ENCODE measurements around the gene ARHGDIG. TPM values are rescaled to one million over a fixed set of nuclear protein-coding genes. Genes with fewer than 3 reads are reported as not detected.

Gene ARHGDIG
- polyA plus RNA-seq, 1 donor: 4.5 TPM

DNA sequence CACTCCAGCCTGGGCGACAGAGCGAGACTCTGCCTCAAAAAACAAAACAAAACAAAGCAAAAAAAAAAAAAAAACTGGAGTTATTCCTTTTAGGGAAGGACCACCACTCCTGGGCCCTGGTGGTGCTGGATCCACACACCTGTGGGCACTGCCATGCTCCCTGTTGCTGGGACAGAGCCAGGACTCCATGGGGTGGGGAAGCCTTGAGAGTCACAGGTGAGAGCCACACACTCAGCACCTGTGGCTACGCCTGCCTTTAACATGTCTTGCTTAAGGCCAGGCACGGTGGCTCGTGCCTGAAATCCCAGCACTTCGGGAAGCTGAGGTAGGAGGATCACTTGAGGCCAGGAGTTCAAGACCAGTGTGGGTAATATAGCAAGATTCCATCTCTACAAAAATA is 20.8 kb downstream of the ARHGDIG start:
- no peak for DNase-seq
- no peaks in the 10 kb centered on the region for H3K9me3 ChIP-seq (ENCODE audit: control insufficient read depth, low read depth, low read length)
- no CpG with 5 or more reads among the region's 6 CpGs for WGBS (ENCODE audit: insufficient coverage, low lambda C conversion rate)
- H3K36me3 ChIP-seq (ENCODE audit: control insufficient read depth, insufficient read depth, low read length): peaks cover 52% of the 10 kb centered on the region
- no peaks in the 10 kb centered on the region for H3K4me1 ChIP-seq (ENCODE audit: control insufficient read depth, insufficient read depth, low read length)
- H3K27me3 ChIP-seq (ENCODE audit: control insufficient read depth, insufficient read depth, low read length): no peaks in the 10 kb centered on the region
- no peak overlapping the region for H3K4me3 ChIP-seq (ENCODE audit: low read length)
- H3K27ac ChIP-seq (ENCODE audit: low read length): no peak overlapping the region

- Histone ChIP-seq H3K4me3 (ENCODE audit: low read length) (no peak overlapping the region), H3K27me3 (ENCODE audit: control insufficient read depth, insufficient read depth, low read length) (no peaks in the 10 kb centered on the region), H3K27ac (ENCODE audit: low read length) (no peak overlapping the region), H3K36me3 (ENCODE audit: control insufficient read depth, insufficient read depth, low read length) (peaks cover 52% of the 10 kb centered on the region), H3K4me1 (ENCODE audit: control insufficient read depth, insufficient read depth, low read length) (no peaks in the 10 kb centered on the region), H3K9me3 (ENCODE audit: control insufficient read depth, low read depth, low read length) (no peaks in the 10 kb centered on the region)
- DNase-seq: no peak
- no CpG with 5 or more reads among the region's 13 CpGs for WGBS (ENCODE audit: insufficient coverage, low lambda C conversion rate)
These were observed 21.6 kb downstream of the ARHGDIG start for GRCh38 chr16:301950-302349.

DNA sequence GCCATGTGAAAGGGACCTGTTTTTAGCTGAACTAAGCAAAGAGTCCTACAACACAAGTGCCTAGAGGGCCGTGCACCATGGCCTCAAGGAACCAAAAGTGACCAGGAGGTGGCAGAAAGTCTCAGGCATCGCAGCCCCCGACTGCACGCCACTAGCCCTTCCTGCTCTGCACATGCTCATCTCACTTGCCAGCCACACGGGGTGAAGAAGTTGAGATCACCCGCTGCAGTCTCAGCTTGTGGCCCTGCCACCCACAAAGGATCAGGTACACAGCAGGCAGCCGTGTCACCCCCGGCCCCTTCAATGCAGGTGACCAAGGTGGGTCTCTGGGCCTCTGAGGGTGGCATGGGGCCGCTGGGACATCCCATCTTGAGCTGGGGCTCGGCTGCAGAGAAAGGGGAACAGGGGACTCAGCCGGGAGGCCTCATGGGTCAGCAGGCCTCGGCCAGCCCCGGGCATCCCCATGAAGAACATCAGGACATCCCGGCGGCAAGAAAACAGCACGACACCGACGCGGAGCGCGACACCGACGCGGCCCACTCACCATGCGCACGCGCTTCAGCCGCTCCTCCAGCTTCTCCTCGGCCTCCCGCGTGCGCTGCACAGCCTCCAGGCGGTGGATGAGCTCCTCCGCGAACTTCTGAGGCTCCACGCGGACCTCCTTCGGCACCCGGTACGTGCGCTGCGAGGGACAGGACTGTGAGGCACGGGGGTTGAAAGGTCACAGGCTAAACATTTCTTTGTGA is 23.5 kb downstream of the ARHGDIG start:
- peaks cover 59% of the 10 kb centered on the region for H3K36me3 ChIP-seq (ENCODE audit: control insufficient read depth, insufficient read depth, low read length)

GRCh38 chr16:305916-306626 is 25.7 kb downstream of the ARHGDIG start:
- Histone ChIP-seq H3K4me3 (ENCODE audit: low read length) (no peak overlapping the region), H3K4me1 (ENCODE audit: control insufficient read depth, insufficient read depth, low read length) (no peaks in the 10 kb centered on the region), H3K27ac (ENCODE audit: low read length) (no peak overlapping the region), H3K27me3 (ENCODE audit: control insufficient read depth, insufficient read depth, low read length) (no peaks in the 10 kb centered on the region), H3K9me3 (ENCODE audit: control insufficient read depth, low read depth, low read length) (no peaks in the 10 kb centered on the region), H3K36me3 (ENCODE audit: control insufficient read depth, insufficient read depth, low read length) (peaks cover 65% of the 10 kb centered on the region)
- no peak for DNase-seq
- WGBS (ENCODE audit: insufficient coverage, low lambda C conversion rate): 60% methylated on average over 1 of the region's 19 CpGs

More for the DNA sequence above, 23.5 kb downstream of the ARHGDIG start:
- Histone ChIP-seq H3K4me3 (ENCODE audit: low read length) (no peak overlapping the region), H3K27ac (ENCODE audit: low read length) (no peak overlapping the region), H3K27me3 (ENCODE audit: control insufficient read depth, insufficient read depth, low read length) (no peaks in the 10 kb centered on the region), H3K9me3 (ENCODE audit: control insufficient read depth, low read depth, low read length) (no peaks in the 10 kb centered on the region), H3K4me1 (ENCODE audit: control insufficient read depth, insufficient read depth, low read length) (no peaks in the 10 kb centered on the region)
- DNase-seq: no peak
- no CpG with 5 or more reads among the region's 43 CpGs for WGBS (ENCODE audit: insufficient coverage, low lambda C conversion rate)

DNA sequence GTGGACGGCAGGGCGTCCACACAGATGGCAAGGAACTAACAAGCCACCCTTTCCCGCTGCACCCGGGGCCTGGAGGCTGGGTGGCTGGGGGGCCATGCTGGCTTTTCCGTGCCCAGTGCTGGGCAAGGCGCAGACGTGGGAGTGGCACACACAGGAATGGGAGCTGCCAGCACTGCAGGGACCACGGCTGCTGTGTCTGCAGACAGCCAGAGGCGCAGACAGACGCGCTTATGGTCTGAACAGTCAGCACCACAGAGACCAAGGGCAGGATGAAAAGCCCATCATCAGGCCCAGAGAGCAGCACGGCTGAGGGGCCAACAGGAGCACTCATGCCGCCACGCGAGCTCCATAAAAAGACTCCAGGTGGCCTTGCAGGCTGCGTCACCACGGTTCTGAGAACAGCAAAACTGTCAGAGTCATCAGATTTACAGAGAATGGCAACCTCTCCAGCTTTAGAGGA is 26.6 kb downstream of the ARHGDIG start:
- H3K36me3 ChIP-seq (ENCODE audit: control insufficient read depth, insufficient read depth, low read length): peaks cover 66% of the 10 kb centered on the region
- no peak overlapping the region for H3K27ac ChIP-seq (ENCODE audit: low read length)
- no peaks in the 10 kb centered on the region for H3K9me3 ChIP-seq (ENCODE audit: control insufficient read depth, low read depth, low read length)
- H3K4me3 ChIP-seq (ENCODE audit: low read length): no peak overlapping the region
- no peak for DNase-seq
- H3K4me1 ChIP-seq (ENCODE audit: control insufficient read depth, insufficient read depth, low read length): no peaks in the 10 kb centered on the region
- no peaks in the 10 kb centered on the region for H3K27me3 ChIP-seq (ENCODE audit: control insufficient read depth, insufficient read depth, low read length)
- WGBS (ENCODE audit: insufficient coverage, low lambda C conversion rate): no CpG with 5 or more reads among the region's 17 CpGs

- no peaks in the 10 kb centered on the region for H3K27me3 ChIP-seq (ENCODE audit: control insufficient read depth, insufficient read depth, low read length)
- H3K27ac ChIP-seq (ENCODE audit: low read length): no peak overlapping the region
- H3K36me3 ChIP-seq (ENCODE audit: control insufficient read depth, insufficient read depth, low read length): peaks cover 67% of the 10 kb centered on the region
- DNase-seq: no peak
- no peaks in the 10 kb centered on the region for H3K4me1 ChIP-seq (ENCODE audit: control insufficient read depth, insufficient read depth, low read length)
- H3K9me3 ChIP-seq (ENCODE audit: control insufficient read depth, low read depth, low read length): no peaks in the 10 kb centered on the region
- H3K4me3 ChIP-seq (ENCODE audit: low read length): no peak overlapping the region
- no CpG with 5 or more reads among the region's 21 CpGs for WGBS (ENCODE audit: insufficient coverage, low lambda C conversion rate)
These were observed 27.4 kb downstream of the ARHGDIG start for GRCh38 chr16:307691-308312.

GRCh38 chr16:309476-309875 is 29.1 kb downstream of the ARHGDIG start:
- Histone ChIP-seq H3K27ac (ENCODE audit: low read length) (no peak overlapping the region), H3K4me3 (ENCODE audit: low read length) (no peak overlapping the region), H3K9me3 (ENCODE audit: control insufficient read depth, low read depth, low read length) (no peaks in the 10 kb centered on the region), H3K27me3 (ENCODE audit: control insufficient read depth, insufficient read depth, low read length) (no peaks in the 10 kb centered on the region), H3K4me1 (ENCODE audit: control insufficient read depth, insufficient read depth, low read length) (no peaks in the 10 kb centered on the region), H3K36me3 (ENCODE audit: control insufficient read depth, insufficient read depth, low read length) (peaks cover 70% of the 10 kb centered on the region)
- DNase-seq: no peak
- WGBS (ENCODE audit: insufficient coverage, low lambda C conversion rate): no CpG with 5 or more reads among the region's 7 CpGs

- WGBS (ENCODE audit: insufficient coverage, low lambda C conversion rate): no CpG with 5 or more reads among the region's 15 CpGs
- Histone ChIP-seq H3K4me1 (ENCODE audit: control insufficient read depth, insufficient read depth, low read length) (no peaks in the 10 kb centered on the region), H3K27ac (ENCODE audit: low read length) (no peak overlapping the region), H3K9me3 (ENCODE audit: control insufficient read depth, low read depth, low read length) (no peaks in the 10 kb centered on the region), H3K27me3 (ENCODE audit: control insufficient read depth, insufficient read depth, low read length) (no peaks in the 10 kb centered on the region), H3K36me3 (ENCODE audit: control insufficient read depth, insufficient read depth, low read length) (peaks cover 66% of the 10 kb centered on the region), H3K4me3 (ENCODE audit: low read length) (no peak overlapping the region)
- DNase-seq: no peak
These were observed 31.3 kb downstream of the ARHGDIG start for GRCh38 chr16:311725-312124.

GRCh38 chr16:314351-314750 is 34.0 kb downstream of the ARHGDIG start:
- no peaks in the 10 kb centered on the region for H3K4me1 ChIP-seq (ENCODE audit: control insufficient read depth, insufficient read depth, low read length)
- H3K9me3 ChIP-seq (ENCODE audit: control insufficient read depth, low read depth, low read length): no peaks in the 10 kb centered on the region
- H3K4me3 ChIP-seq (ENCODE audit: low read length): no peak overlapping the region
- no peak for DNase-seq
- H3K27ac ChIP-seq (ENCODE audit: low read length): no peak overlapping the region
- H3K36me3 ChIP-seq (ENCODE audit: control insufficient read depth, insufficient read depth, low read length): peaks cover 67% of the 10 kb centered on the region
- no CpG with 5 or more reads among the region's 16 CpGs for WGBS (ENCODE audit: insufficient coverage, low lambda C conversion rate)
- H3K27me3 ChIP-seq (ENCODE audit: control insufficient read depth, insufficient read depth, low read length): no peaks in the 10 kb centered on the region

DNA sequence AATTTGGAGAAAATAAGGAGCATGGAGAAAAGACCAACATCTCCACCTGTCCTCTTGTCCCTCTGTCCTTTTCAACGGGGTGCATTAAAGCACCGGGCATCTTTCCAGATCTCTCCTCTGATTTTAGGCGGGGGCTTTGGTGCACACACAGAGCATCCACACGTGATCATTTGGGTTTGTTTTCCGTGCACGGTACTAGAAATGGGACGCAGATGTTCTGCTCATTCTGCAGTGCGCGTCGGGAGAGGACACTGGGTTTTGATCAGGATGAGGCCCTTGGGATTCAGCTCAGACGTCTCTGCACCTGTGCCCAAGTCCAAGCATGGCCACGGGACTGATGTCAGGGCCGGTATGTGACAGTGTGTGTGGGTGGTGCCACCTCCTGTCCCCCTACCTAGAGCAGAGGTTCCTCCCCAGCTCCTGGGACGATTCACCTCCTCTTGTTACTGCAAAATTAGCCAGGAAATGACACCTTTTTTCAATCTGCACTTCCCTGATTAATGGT is 34.5 kb downstream of the ARHGDIG start:
- WGBS (ENCODE audit: insufficient coverage, low lambda C conversion rate): no CpG with 5 or more reads among the region's 14 CpGs
- no peaks in the 10 kb centered on the region for H3K9me3 ChIP-seq (ENCODE audit: control insufficient read depth, low read depth, low read length)
- no peaks in the 10 kb centered on the region for H3K27me3 ChIP-seq (ENCODE audit: control insufficient read depth, insufficient read depth, low read length)
- no peak overlapping the region for H3K27ac ChIP-seq (ENCODE audit: low read length)
- H3K4me3 ChIP-seq (ENCODE audit: low read length): no peak overlapping the region
- H3K36me3 ChIP-seq (ENCODE audit: control insufficient read depth, insufficient read depth, low read length): peaks cover 62% of the 10 kb centered on the region
- DNase-seq: no peak
- no peaks in the 10 kb centered on the region for H3K4me1 ChIP-seq (ENCODE audit: control insufficient read depth, insufficient read depth, low read length)
